ENCODE results near the gene UNC13C.

DNA sequence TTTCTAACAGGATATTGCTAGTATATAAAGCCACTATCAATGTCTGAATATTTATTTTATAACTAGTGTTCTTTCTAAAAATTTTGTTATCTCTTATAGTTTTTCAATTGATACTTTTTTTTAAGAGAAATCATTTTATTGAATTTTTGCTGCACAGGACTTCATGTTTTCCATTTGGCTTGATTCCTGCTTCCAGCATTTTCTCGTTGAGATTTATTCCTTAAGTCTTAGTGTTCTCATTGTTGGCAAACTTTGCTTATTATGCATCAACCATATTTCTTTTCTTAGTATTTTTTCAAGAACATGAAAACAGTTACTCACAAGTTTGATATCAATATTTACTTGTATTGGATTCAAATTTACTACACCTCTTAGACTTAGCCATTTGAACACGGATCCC is 113.4 kb downstream of the UNC13C start:
- TF ChIP-seq, protein P1, sequence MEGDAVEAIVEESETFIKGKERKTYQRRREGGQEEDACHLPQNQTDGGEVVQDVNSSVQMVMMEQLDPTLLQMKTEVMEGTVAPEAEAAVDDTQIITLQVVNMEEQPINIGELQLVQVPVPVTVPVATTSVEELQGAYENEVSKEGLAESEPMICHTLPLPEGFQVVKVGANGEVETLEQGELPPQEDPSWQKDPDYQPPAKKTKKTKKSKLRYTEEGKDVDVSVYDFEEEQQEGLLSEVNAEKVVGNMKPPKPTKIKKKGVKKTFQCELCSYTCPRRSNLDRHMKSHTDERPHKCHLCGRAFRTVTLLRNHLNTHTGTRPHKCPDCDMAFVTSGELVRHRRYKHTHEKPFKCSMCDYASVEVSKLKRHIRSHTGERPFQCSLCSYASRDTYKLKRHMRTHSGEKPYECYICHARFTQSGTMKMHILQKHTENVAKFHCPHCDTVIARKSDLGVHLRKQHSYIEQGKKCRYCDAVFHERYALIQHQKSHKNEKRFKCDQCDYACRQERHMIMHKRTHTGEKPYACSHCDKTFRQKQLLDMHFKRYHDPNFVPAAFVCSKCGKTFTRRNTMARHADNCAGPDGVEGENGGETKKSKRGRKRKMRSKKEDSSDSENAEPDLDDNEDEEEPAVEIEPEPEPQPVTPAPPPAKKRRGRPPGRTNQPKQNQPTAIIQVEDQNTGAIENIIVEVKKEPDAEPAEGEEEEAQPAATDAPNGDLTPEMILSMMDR (IDR thresholded peaks at IDR 0.05; ENCODE audit: insufficient read depth, low read depth, low read length) = no peak
- no peak for TF ChIP-seq EZH2 (IDR thresholded peaks at IDR 0.05; ENCODE audit: insufficient read depth, low read length)

All from astrocyte (in vitro differentiated cells and primary cell).